ENCODE measurements around the gene CLDND2. TPM values are rescaled to one million over a fixed set of nuclear protein-coding genes. Genes with fewer than 3 reads are reported as not detected.

CLDND2 gene
- total RNA-seq, 2 experiments from 2014 or later = 0.60 to 0.84 TPM

GRCh38 chr19:51333836-51334460 lies 34.9 kb downstream of the CLDND2 start:
- intact Hi-C loops (cut with DNase I, micrococcal nuclease) = no loop called here
- POLR2A ChIA-PET = interaction anchor here (0.7 kb wide), 1 partner anchor 990 kb away, joined by 3 read pairs; no protein-coding TSS in a partner anchor

GRCh38 chr19:51331716-51332115 lies 37.1 kb downstream of the CLDND2 start:
- Histone ChIP-seq H3K27me3 (ENCODE audit: control insufficient read depth in 1 of 2, insufficient read depth in 2 of 2, low read length in 2 of 2) (peaks cover 33 to 35% of the 10 kb centered on the region in 2 experiments), H3K9me3 (ENCODE audit: control insufficient read depth in 1 of 2, insufficient read depth in 1 of 2, low read length in 2 of 2) (peaks cover 0 to 21% of the 10 kb centered on the region in 2 experiments), H3K4me1 (ENCODE audit: insufficient read depth, low read length) (peaks cover 13% of the 10 kb centered on the region), H3K4me3 (ENCODE audit: low read length) (no peak overlapping the region), H3K36me3 (ENCODE audit: insufficient read depth, low read length) (no peaks in the 10 kb centered on the region), H3K27ac (ENCODE audit: low read depth in 1 of 2, low read length in 2 of 2) (no peak overlapping the region)
- Mint-ChIP-seq H3K27me3 (peaks cover 47% of the 10 kb centered on the region), H3K4me1 (ENCODE audit: low read depth) (no peaks in the 10 kb centered on the region), H3K4me3 (no peak overlapping the region), H3K9me3 (no peaks in the 10 kb centered on the region), H3K36me3 (ENCODE audit: low read depth) (no peaks in the 10 kb centered on the region), H3K27ac (no peak overlapping the region)
- intact Hi-C loops (cut with DNase I, micrococcal nuclease) = no loop called here
- no peak for TF ChIP-seq CTCF (IDR thresholded peaks at IDR 0.05)
- DNase-seq = no peak
- POLR2A ChIA-PET = no interaction called here
- ATAC-seq (ENCODE audit: poor library complexity) = no peak
- CTCF ChIA-PET = no interaction called here

More at GRCh38 chr19:51333836-51334460, 34.9 kb downstream of the CLDND2 start:
- Mint-ChIP-seq H3K27ac (no peak overlapping the region), H3K9me3 (no peaks in the 10 kb centered on the region), H3K4me1 (ENCODE audit: low read depth) (peaks cover 6% of the 10 kb centered on the region), H3K27me3 (peaks cover 26% of the 10 kb centered on the region), H3K36me3 (ENCODE audit: low read depth) (no peaks in the 10 kb centered on the region), H3K4me3 (no peak overlapping the region)
- Histone ChIP-seq H3K27ac (ENCODE audit: low read depth in 1 of 2, low read length in 2 of 2) (no peak overlapping the region), H3K36me3 (ENCODE audit: insufficient read depth, low read length) (no peaks in the 10 kb centered on the region), H3K4me1 (ENCODE audit: insufficient read depth, low read length) (peaks cover 8% of the 10 kb centered on the region), H3K9me3 (ENCODE audit: control insufficient read depth in 1 of 2, insufficient read depth in 1 of 2, low read length in 2 of 2) (peaks cover 0 to 3% of the 10 kb centered on the region in 2 experiments), H3K27me3 (ENCODE audit: control insufficient read depth in 1 of 2, insufficient read depth in 2 of 2, low read length in 2 of 2) (peaks cover 11 to 15% of the 10 kb centered on the region in 2 experiments), H3K4me3 (ENCODE audit: low read length) (no peak overlapping the region)
- ATAC-seq (ENCODE audit: poor library complexity) = no peak
- CTCF ChIA-PET = no interaction called here
- TF ChIP-seq CTCF (IDR thresholded peaks at IDR 0.05) = no peak
- no peak for DNase-seq

- CTCF ChIA-PET = no interaction called here
Measured at GRCh38 chr19:51331193-51331592, 37.6 kb downstream of the CLDND2 start.

More at GRCh38 chr19:51331193-51331592, 37.6 kb downstream of the CLDND2 start:
- Mint-ChIP-seq H3K27me3 (peaks cover 52% of the 10 kb centered on the region), H3K27ac (no peak overlapping the region), H3K36me3 (ENCODE audit: low read depth) (no peaks in the 10 kb centered on the region), H3K9me3 (no peaks in the 10 kb centered on the region), H3K4me1 (ENCODE audit: low read depth) (no peaks in the 10 kb centered on the region), H3K4me3 (no peak overlapping the region)
- ATAC-seq (ENCODE audit: poor library complexity) = no peak
- intact Hi-C loops (cut with DNase I, micrococcal nuclease) = no loop called here
- Histone ChIP-seq H3K4me3 (ENCODE audit: low read length) (no peak overlapping the region), H3K27ac (ENCODE audit: low read depth in 1 of 2, low read length in 2 of 2) (no peak overlapping the region), H3K36me3 (ENCODE audit: insufficient read depth, low read length) (no peaks in the 10 kb centered on the region), H3K9me3 (ENCODE audit: control insufficient read depth in 1 of 2, insufficient read depth in 1 of 2, low read length in 2 of 2) (peaks cover 0 to 22% of the 10 kb centered on the region in 2 experiments), H3K4me1 (ENCODE audit: insufficient read depth, low read length) (peaks cover 13% of the 10 kb centered on the region), H3K27me3 (ENCODE audit: control insufficient read depth in 1 of 2, insufficient read depth in 2 of 2, low read length in 2 of 2) (peaks cover 36 to 37% of the 10 kb centered on the region in 2 experiments)
- POLR2A ChIA-PET = no interaction called here
- no peak for DNase-seq
- TF ChIP-seq CTCF (IDR thresholded peaks at IDR 0.05) = no peak
